ENCODE data around the gene FUCA2. TPM values are rescaled to one million over a fixed set of nuclear protein-coding genes. Genes with fewer than 3 reads are reported as not detected.
"Not testable (repeated sequence)": the region's sequence is repeated elsewhere in the genome, so short reads cannot be mapped to it uniquely, and the experiment has no call there.

The FUCA2 gene
- total RNA-seq, 4 donors from 2014 or later: 3.3 to 11.4 (median 10.5) TPM

GRCh38 chr6:143451531-143451930, 60.0 kb downstream of the FUCA2 start:
- TF ChIP-seq POLR2A (IDR thresholded peaks at IDR 0.05) (no peak), CTCF (IDR thresholded peaks at IDR 0.05) (no peak)
- H3K4me3 ChIP-seq (ENCODE audit: low read depth, poor library complexity, severe bottlenecking): no peak overlapping the region
- no peak for DNase-seq (ENCODE audit: low spot score in 2 of 2)
- intact Hi-C loops (cut with DNase I; ENCODE audit: low total_unique reads): no loop called here
- WGBS, 2 donors: 32 to 37% methylated on average over 4 of the region's 4 CpGs

- H3K4me3 ChIP-seq (ENCODE audit: low read depth, poor library complexity, severe bottlenecking): peak within 1 kb of the TSS; percentile 66
- intact Hi-C loops (cut with DNase I; ENCODE audit: low total_unique reads): no loop called here
- WGBS, 2 donors: 1 to 2% methylated on average over 33 to 42 of the region's 56 CpGs
- TF ChIP-seq POLR2A (IDR thresholded peaks at IDR 0.05): no peak
- TF ChIP-seq CTCF (IDR thresholded peaks at IDR 0.05): no peak
- DNase-seq (ENCODE audit: low spot score in 2 of 2): peak; percentile 91 to 98
These were observed 60.8 kb downstream of the FUCA2 start, which contains the start of the genes ADAT2 and PEX3 for GRCh38 chr6:143450453-143451371. ADAT2 (minus strand) TSS chr6:143450695; CDS start chr6:143450658, 37 bp downstream. PEX3 (plus strand) TSS chr6:143450805; CDS start chr6:143451043, 238 bp downstream.

- 6 to 7% methylated on average over 19 of the region's 19 CpGs for WGBS, 2 donors
These were observed 61.6 kb downstream of the FUCA2 start for GRCh38 chr6:143449714-143450452.

GRCh38 chr6:143449082-143449713, 62.3 kb downstream of the FUCA2 start:
- intact Hi-C loops (cut with DNase I; ENCODE audit: low total_unique reads): no loop called here
- no peak for DNase-seq (ENCODE audit: low spot score in 2 of 2)
- WGBS, 2 donors: 73 to 80% methylated on average over 6 of the region's 6 CpGs
- no peak for TF ChIP-seq CTCF (IDR thresholded peaks at IDR 0.05)
- no peak for TF ChIP-seq POLR2A (IDR thresholded peaks at IDR 0.05)
- H3K4me3 ChIP-seq (ENCODE audit: low read depth, poor library complexity, severe bottlenecking): no peak overlapping the region

More at GRCh38 chr6:143449714-143450452, 61.6 kb downstream of the FUCA2 start:
- intact Hi-C loops (cut with DNase I; ENCODE audit: low total_unique reads): no loop called here
- peak overlapping the region; percentile 66 for H3K4me3 ChIP-seq (ENCODE audit: low read depth, poor library complexity, severe bottlenecking)
- TF ChIP-seq CTCF (IDR thresholded peaks at IDR 0.05) (no peak), POLR2A (IDR thresholded peaks at IDR 0.05) (no peak)
- peak in 1 of 2 donors; percentile 37 for DNase-seq (ENCODE audit: low spot score in 2 of 2)

GRCh38 chr6:143447865-143448264, 63.7 kb downstream of the FUCA2 start:
- 95% methylated on average over 2 of the region's 2 CpGs for WGBS, 2 donors
- intact Hi-C loops (cut with DNase I; ENCODE audit: low total_unique reads); DNase-seq (ENCODE audit: low spot score in 2 of 2); H3K4me3 ChIP-seq (ENCODE audit: low read depth, poor library complexity, severe bottlenecking): not testable (repeated sequence)

Other genes with a start within 250 kb of the FUCA2 start
- gene ADAT2, start 61.0 kb downstream of the FUCA2 start, total RNA-seq: 1 to 10 TPM; 2.2 to 5.3 (median 3.9) TPM
- gene PEX3, start 60.9 kb downstream of the FUCA2 start, total RNA-seq: 10 to 100 TPM; 15.5 to 22.4 (median 18.4) TPM
- 10 to 100 TPM in 3 of 4 donors, 1 to 10 TPM in 1; 9.4 to 24.5 (median 15.2) TPM for gene PHACTR2, start 166.2 kb upstream of the FUCA2 start, total RNA-seq